Erythroblast (primary cell): ENCODE data around the gene ANKRD63.
A peak's percentile ranks its signal among the peaks of the same experiment; 100 is the strongest.

Experiments
- GATA1 ChIP-seq: IDR thresholded peaks from 2 replicates; pipeline ENCODE4 v1.6.1; 2011; ENCODE audit warnings: low read depth, mild to moderate bottlenecking, control low read depth, low read length, moderate library complexity
- POLR2A ChIP-seq: IDR thresholded peaks from 2 replicates; pipeline ENCODE4 v1.6.1; 2011; ENCODE audit warnings: mild to moderate bottlenecking, low read length

GRCh38 chr15:40323239-40323952 is 40.5 kb upstream of the ANKRD63 start, which contains the start of gene INAFM2:
- TF ChIP-seq POLR2A, result peak; percentile 18
- TF ChIP-seq GATA1, result no peak
